WTC11 (cell line): ENCODE data around the gene ZNF160. TPM values are rescaled to one million over a fixed set of nuclear protein-coding genes. Genes with fewer than 3 reads are reported as not detected.
A peak's percentile ranks its signal among the peaks of the same experiment; 100 is the strongest.

Experiments used
- ARID4B ChIP-seq: sonication (generic); formaldehyde crosslinking; IDR thresholded peaks from 2 replicates; pipeline ENCODE4 v1.8.0; 2023; ENCODE audit warnings: missing genetic modification reagents, mild to moderate bottlenecking, borderline replicate concordance
- ATF1 ChIP-seq: sonication (generic); formaldehyde crosslinking; IDR thresholded peaks from 2 replicates; pipeline ENCODE4 v1.8.1; 2023; ENCODE audit warnings: mild to moderate bottlenecking, moderate library complexity, missing genetic modification reagents
- CREB1 ChIP-seq: sonication (generic); formaldehyde crosslinking; IDR thresholded peaks from 2 replicates; pipeline ENCODE4 v1.8.0; 2023; ENCODE audit warnings: mild to moderate bottlenecking, missing genetic modification reagents
- EMX1 ChIP-seq: fragments of 250-450 bp; sonication (Bioruptor Pico); IDR thresholded peaks from 2 replicates; pipeline ENCODE4 v1.8.0; 2021; ENCODE audit warnings: mild to moderate bottlenecking
- ESRRA ChIP-seq: sonication (generic); formaldehyde crosslinking; IDR thresholded peaks from 2 replicates; pipeline ENCODE4 v1.8.1; 2022; ENCODE audit warnings: mild to moderate bottlenecking, missing genetic modification reagents, borderline replicate concordance
- HMGA2 ChIP-seq: fragments of 250-450 bp; sonication (Bioruptor Pico); IDR thresholded peaks from 2 replicates; pipeline ENCODE4 v1.4.0; 2021; ENCODE audit warnings: mild to moderate bottlenecking, moderate library complexity
- HMGXB4 ChIP-seq: sonication (generic); formaldehyde crosslinking; IDR thresholded peaks from 2 replicates; pipeline ENCODE4 v1.8.1; 2023; ENCODE audit warnings: mild to moderate bottlenecking, moderate library complexity, missing genetic modification reagents
- NFE2L1 ChIP-seq: sonication (generic); formaldehyde crosslinking; IDR thresholded peaks from 2 replicates; pipeline ENCODE4 v1.8.1; 2023; ENCODE audit warnings: missing genetic modification reagents
- NFYB ChIP-seq: sonication (generic); formaldehyde crosslinking; conservative IDR thresholded peaks from 2 replicates; pipeline ENCODE4 v1.8.0; 2022; ENCODE audit warnings: low read depth, missing genetic modification reagents
- NR1H2 ChIP-seq: sonication (generic); formaldehyde crosslinking; IDR thresholded peaks from 2 replicates; pipeline ENCODE4 v1.9.0; 2021; ENCODE audit warnings: mild to moderate bottlenecking, moderate library complexity, missing genetic modification reagents
- PRDM15 ChIP-seq: sonication (generic); formaldehyde crosslinking; IDR thresholded peaks from 2 replicates; pipeline ENCODE4 v1.8.0; 2022; ENCODE audit warnings: missing genetic modification reagents
- SP1 ChIP-seq: sonication (generic); formaldehyde crosslinking; conservative IDR thresholded peaks from 2 replicates; pipeline ENCODE4 v1.8.1; 2022; ENCODE audit warnings: missing genetic modification reagents
- TEAD4 ChIP-seq: sonication (generic); formaldehyde crosslinking; IDR thresholded peaks from 2 replicates; pipeline ENCODE4 v1.8.0; 2022; ENCODE audit warnings: mild to moderate bottlenecking, missing genetic modification reagents
- ZBTB21 ChIP-seq: sonication (generic); formaldehyde crosslinking; IDR thresholded peaks from 2 replicates; pipeline ENCODE4 v1.8.1; 2023; ENCODE audit warnings: mild to moderate bottlenecking, missing genetic modification reagents, borderline replicate concordance
- ZBTB43 ChIP-seq: sonication (generic); formaldehyde crosslinking; IDR thresholded peaks from 2 replicates; pipeline ENCODE4 v1.8.1; 2023; ENCODE audit warnings: mild to moderate bottlenecking, missing genetic modification reagents
- ZMAT4 ChIP-seq: fragments of 250-450 bp; sonication (Bioruptor Pico); IDR thresholded peaks from 2 replicates; pipeline ENCODE4 v1.9.0; 2021; ENCODE audit warnings: mild to moderate bottlenecking
- ZNF121 ChIP-seq: sonication (generic); formaldehyde crosslinking; IDR thresholded peaks from 2 replicates; pipeline ENCODE4 v1.8.0; 2023; ENCODE audit warnings: missing genetic modification reagents
- ZNF138 ChIP-seq: sonication (generic); formaldehyde crosslinking; conservative IDR thresholded peaks from 2 replicates; pipeline ENCODE4 v1.8.1; 2022; ENCODE audit warnings: mild to moderate bottlenecking, moderate library complexity, missing genetic modification reagents
- ZNF219 ChIP-seq: sonication (generic); formaldehyde crosslinking; IDR thresholded peaks from 2 replicates; pipeline ENCODE4 v1.8.0; 2023; ENCODE audit warnings: missing genetic modification reagents, mild to moderate bottlenecking, borderline replicate concordance
- ZNF232 ChIP-seq: sonication (generic); formaldehyde crosslinking; IDR thresholded peaks from 2 replicates; pipeline ENCODE4 v1.8.0; 2022; ENCODE audit warnings: mild to moderate bottlenecking, missing genetic modification reagents
- ZNF396 ChIP-seq: fragments of 250-450 bp; sonication (Bioruptor Pico); IDR thresholded peaks from 2 replicates; pipeline ENCODE4 v1.8.0; 2021; ENCODE audit warnings: mild to moderate bottlenecking, moderate library complexity, borderline replicate concordance
- ZNF512 ChIP-seq: sonication (generic); formaldehyde crosslinking; IDR thresholded peaks from 2 replicates; pipeline ENCODE4 v1.8.1; 2022; ENCODE audit warnings: missing genetic modification reagents, borderline replicate concordance
- ZNF671 ChIP-seq: fragments of 250-450 bp; sonication (Bioruptor Pico); IDR thresholded peaks from 2 replicates; pipeline ENCODE4 v1.8.0; 2021; ENCODE audit warnings: mild to moderate bottlenecking
- ZSCAN18 ChIP-seq: fragments of 250-450 bp; sonication (Bioruptor Pico); IDR thresholded peaks from 2 replicates; pipeline ENCODE4 v2.1.2; 2022; ENCODE audit warnings: mild to moderate bottlenecking, moderate library complexity
- total RNA-seq: library from RNA; stranded (reverse); gene quantifications from 3 replicates; pipeline ENCODE4 v1.2.3, GENCODE V29; 2021

Gene ZNF160
- total RNA-seq, 1 experiment from 2014 or later = 54.5 TPM

GRCh38 chr19:53103234-53104203 lies at the start of gene ZNF160 (continued):
- TF ChIP-seq ZNF396 (CRISPR knock-in tag) = no peak
- peak; percentile 97 for TF ChIP-seq SP1 (CRISPR knock-in tag)
- TF ChIP-seq HMGA2 (CRISPR knock-in tag) = no peak
- no peak for TF ChIP-seq ZBTB43
- no peak for TF ChIP-seq ZNF219 (CRISPR knock-in tag)
- TF ChIP-seq PRDM15 (CRISPR knock-in tag) = peak; percentile 63; the same call in 1 of the 2 replicates
- TF ChIP-seq HMGXB4 = no peak
- 0 out of 2 replicates have a peak, but pooled peaks have one; percentile 20 for TF ChIP-seq ESRRA (CRISPR knock-in tag)
- no peak for TF ChIP-seq TEAD4 (CRISPR knock-in tag)
- no peak for TF ChIP-seq CREB1 (CRISPR knock-in tag)
- no peak for TF ChIP-seq ATF1 (CRISPR knock-in tag)
- TF ChIP-seq ZNF671 (CRISPR knock-in tag) = no peak
- no peak for TF ChIP-seq ZNF138 (CRISPR knock-in tag)
- no peak for TF ChIP-seq ZBTB21
- TF ChIP-seq NR1H2 (CRISPR knock-in tag) = no peak
- TF ChIP-seq ZMAT4 = no peak
- TF ChIP-seq ZNF121 (CRISPR knock-in tag) = 0 out of 2 replicates have a peak, but pooled peaks have one; percentile 45
- no peak for TF ChIP-seq ARID4B
- no peak for TF ChIP-seq ZSCAN18 (CRISPR knock-in tag)
- 0 out of 2 replicates have a peak, but pooled peaks have one; percentile 45 for TF ChIP-seq ZNF232
- no peak for TF ChIP-seq ZNF512 (CRISPR knock-in tag)
- TF ChIP-seq NFYB = no peak
- no peak for TF ChIP-seq EMX1 (CRISPR knock-in tag)
- no peak for TF ChIP-seq NFE2L1 (CRISPR knock-in tag)
